Measurements from ENCODE around the gene POLD2. TPM values are rescaled to one million over a fixed set of nuclear protein-coding genes. Genes with fewer than 3 reads are reported as not detected.

The POLD2 gene
- total RNA-seq, 1 experiment from 2014 or later, result 131 TPM

DNA sequence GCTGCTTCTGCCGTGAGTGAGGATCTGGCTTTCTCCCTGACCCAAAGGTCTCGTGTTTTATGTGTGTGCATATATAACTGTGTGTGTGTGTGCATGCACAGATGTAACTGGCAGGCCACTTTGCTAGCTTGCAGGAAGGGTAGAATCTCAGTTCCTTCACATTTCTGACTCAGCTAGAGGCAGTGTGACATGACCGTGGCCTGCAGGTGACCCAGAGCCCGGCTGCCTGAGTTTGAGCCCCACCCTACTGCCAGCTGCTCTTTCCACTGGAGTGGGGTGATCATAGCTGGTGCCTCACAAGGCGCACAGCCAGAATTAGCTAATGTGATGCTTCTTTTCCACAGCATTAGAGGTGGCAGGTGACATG is 27.1 kb upstream of the POLD2 start:
- Histone ChIP-seq H4K8ac (replicated peaks; ENCODE audit: insufficient read length, low read depth, low read length) (no peak overlapping the region), H3K4me1 (ENCODE audit: insufficient read depth, low read length) (no peaks in the 10 kb centered on the region), H3K23me2 (ENCODE audit: insufficient read length, low read depth, low read length, poor library complexity, severe bottlenecking) (peaks cover 8% of the 10 kb centered on the region), H2BK20ac (ENCODE audit: low read depth, low read length, poor library complexity, severe bottlenecking) (no peak overlapping the region), H3K23ac (ENCODE audit: insufficient read length, low read depth, low read length) (no peak overlapping the region), H2BK15ac (ENCODE audit: low read depth, low read length) (no peak overlapping the region), H3K9ac (ENCODE audit: extremely low read depth, insufficient read length, low read length) (no peak overlapping the region), H2BK120ac (ENCODE audit: low read depth, low read length, poor library complexity, severe bottlenecking) (no peak overlapping the region), H2BK12ac (ENCODE audit: insufficient read length, low read depth, low read length) (no peak overlapping the region), H2BK5ac (ENCODE audit: insufficient read length, low read length) (no peak overlapping the region), H3K56ac (ENCODE audit: insufficient read length, low read depth, low read length) (no peak overlapping the region), H3K79me1 (ENCODE audit: insufficient read depth, low read depth, low read length, poor library complexity, severe bottlenecking) (no peaks in the 10 kb centered on the region), H3K27ac (ENCODE audit: insufficient read length, low read depth, low read length) (no peak overlapping the region), H4K20me1 (ENCODE audit: control insufficient read depth, insufficient read depth, insufficient read length) (no peaks in the 10 kb centered on the region), H3K4me2 (ENCODE audit: insufficient read depth, insufficient read length, low read length) (no peak overlapping the region), H2AK5ac (ENCODE audit: insufficient read length, low read length) (no peak overlapping the region), H3K14ac (ENCODE audit: insufficient read depth, low read length) (no peak overlapping the region; the same call in 1 of the 2 replicates), H3K27me3 (ENCODE audit: insufficient read depth, low read length) (peaks cover 1% of the 10 kb centered on the region; the same call in 1 of the 2 replicates), H4K5ac (ENCODE audit: insufficient read length, low read depth, low read length) (no peak overlapping the region), H4K91ac (ENCODE audit: insufficient read length, low read depth, low read length) (no peak overlapping the region), H2AFZ (ENCODE audit: low read length) (no peak overlapping the region), H3K9me3 (ENCODE audit: control insufficient read depth, low read depth, low read length) (no peaks in the 10 kb centered on the region), H3K4ac (ENCODE audit: low read depth, low read length) (no peak overlapping the region), H3K18ac (ENCODE audit: insufficient read length, low read depth, low read length) (no peak overlapping the region), H3T11ph (ENCODE audit: low read length) (no peak overlapping the region), H3K79me2 (ENCODE audit: insufficient read depth, low read length) (no peaks in the 10 kb centered on the region)
- Mint-ChIP-seq H3K4me1 (peaks cover 11 to 22% of the 10 kb centered on the region in 2 experiments), H3K4me3 (no peak overlapping the region; a peak in 1 of 5 replicates), H3K9me3 (no peaks in the 10 kb centered on the region), H3K27me3 (ENCODE audit: low read depth) (peaks cover 29% of the 10 kb centered on the region), H3K36me3 (ENCODE audit: insufficient read depth in 1 of 3, low read depth in 3 of 3) (no peaks in the 10 kb centered on the region), H3K27ac (no peak overlapping the region)
- no peak for DNase-seq
- WGBS (ENCODE audit: extremely low coverage, insufficient read length, low lambda C conversion rate), result no CpG with 5 or more reads among the region's 5 CpGs
- TF ChIP-seq, protein P1, sequence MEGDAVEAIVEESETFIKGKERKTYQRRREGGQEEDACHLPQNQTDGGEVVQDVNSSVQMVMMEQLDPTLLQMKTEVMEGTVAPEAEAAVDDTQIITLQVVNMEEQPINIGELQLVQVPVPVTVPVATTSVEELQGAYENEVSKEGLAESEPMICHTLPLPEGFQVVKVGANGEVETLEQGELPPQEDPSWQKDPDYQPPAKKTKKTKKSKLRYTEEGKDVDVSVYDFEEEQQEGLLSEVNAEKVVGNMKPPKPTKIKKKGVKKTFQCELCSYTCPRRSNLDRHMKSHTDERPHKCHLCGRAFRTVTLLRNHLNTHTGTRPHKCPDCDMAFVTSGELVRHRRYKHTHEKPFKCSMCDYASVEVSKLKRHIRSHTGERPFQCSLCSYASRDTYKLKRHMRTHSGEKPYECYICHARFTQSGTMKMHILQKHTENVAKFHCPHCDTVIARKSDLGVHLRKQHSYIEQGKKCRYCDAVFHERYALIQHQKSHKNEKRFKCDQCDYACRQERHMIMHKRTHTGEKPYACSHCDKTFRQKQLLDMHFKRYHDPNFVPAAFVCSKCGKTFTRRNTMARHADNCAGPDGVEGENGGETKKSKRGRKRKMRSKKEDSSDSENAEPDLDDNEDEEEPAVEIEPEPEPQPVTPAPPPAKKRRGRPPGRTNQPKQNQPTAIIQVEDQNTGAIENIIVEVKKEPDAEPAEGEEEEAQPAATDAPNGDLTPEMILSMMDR (conservative IDR thresholded peaks at IDR 0.05), result no peak
